LNCaP clone FGC (cell line): ENCODE measurements around the gene ANO2.

Experiments used
- DNase-seq: peaks from one replicate; pipeline ENCODE4 v3.0.0-alpha.2; 2011; ENCODE audit warnings: low read depth
- H3K4me3 ChIP-seq: 2 replicates; pipeline ENCODE4 v1.5.1; 2011; ENCODE audit warnings: mild to moderate bottlenecking, low read depth, low read length, control low read depth
- CTCF ChIP-seq: IDR thresholded peaks from 2 replicates; pipeline ENCODE4 v1.5.1; 2012; ENCODE audit warnings: mild to moderate bottlenecking; ENCODE audit not compliant: control insufficient read depth, insufficient read depth; ENCODE audit errors: extremely low read depth

Gene ANO2

GRCh38 chr12:5694759-5695409, 250.2 kb downstream of the ANO2 start:
- no peak overlapping the region for H3K4me3 ChIP-seq
- no peak for TF ChIP-seq CTCF
- no peak for DNase-seq

- TF ChIP-seq CTCF = no peak
- DNase-seq = no peak
- no peak overlapping the region for H3K4me3 ChIP-seq
Measured at GRCh38 chr12:5692850-5693249, 252.2 kb downstream of the ANO2 start.

GRCh38 chr12:5691943-5692342, 253.1 kb downstream of the ANO2 start:
- DNase-seq = no peak
- no peak for TF ChIP-seq CTCF
- no peak overlapping the region for H3K4me3 ChIP-seq

- TF ChIP-seq CTCF = no peak
- no peak overlapping the region for H3K4me3 ChIP-seq
- no peak for DNase-seq
Measured at GRCh38 chr12:5690240-5690639, 254.8 kb downstream of the ANO2 start.

- no peak overlapping the region for H3K4me3 ChIP-seq
- TF ChIP-seq CTCF = no peak
- DNase-seq = no peak
Measured at GRCh38 chr12:5689773-5690172, 255.3 kb downstream of the ANO2 start.

- no peak overlapping the region for H3K4me3 ChIP-seq
- no peak for DNase-seq
- no peak for TF ChIP-seq CTCF
Measured at GRCh38 chr12:5688226-5688625, 256.8 kb downstream of the ANO2 start.

GRCh38 chr12:5685935-5686334, 259.1 kb downstream of the ANO2 start:
- no peak overlapping the region for H3K4me3 ChIP-seq
- no peak for DNase-seq
- no peak for TF ChIP-seq CTCF
